Neural progenitor cell (in vitro differentiated cells): Measurements from ENCODE around the gene STX1A. TPM values are rescaled to one million over a fixed set of nuclear protein-coding genes. Genes with fewer than 3 reads are reported as not detected.

Experiments used
- DNase-seq: peaks from one replicate; pipeline ENCODE4 v3.0.0-alpha.2; 2016; ENCODE audit warnings: low spot score
- H2AFZ ChIP-seq: fragments of 200-600 bp; sonication (generic); replicated peaks from 2 replicates; pipeline ENCODE4 v1.6.1; 2016; ENCODE audit warnings: antibody characterized with exemption
- H3F3A ChIP-seq: fragments of 200-600 bp; sonication (generic); 2 replicates; pipeline ENCODE4 v1.6.1; 2016; ENCODE audit warnings: antibody characterized with exemption, low read depth
- H3K27ac ChIP-seq: fragments of 200-600 bp; sonication (generic); 2 replicates; pipeline ENCODE4 v1.5.1; 2016; ENCODE audit warnings: mild to moderate bottlenecking
- H3K27me3 ChIP-seq: fragments of 200-600 bp; sonication (generic); 2 replicates; pipeline ENCODE4 v1.6.1; 2016; ENCODE audit warnings: mild to moderate bottlenecking, moderate library complexity
- H3K36me3 ChIP-seq: fragments of 200-600 bp; sonication (generic); 2 replicates; pipeline ENCODE4 v1.5.1; 2016
- H3K4me1 ChIP-seq: fragments of 200-600 bp; sonication (generic); 2 replicates; pipeline ENCODE4 v1.6.1; 2016; ENCODE audit warnings: mixed run types
- H3K4me2 ChIP-seq: fragments of 200-600 bp; sonication (generic); 2 replicates; pipeline ENCODE4 v1.6.1; 2016
- H3K4me3 ChIP-seq: fragments of 200-600 bp; sonication (generic); 2 replicates; pipeline ENCODE4 v1.5.1; 2016
- H3K79me2 ChIP-seq: fragments of 200-600 bp; sonication (generic); 2 replicates; pipeline ENCODE4 v1.6.1; 2016; ENCODE audit warnings: low read depth
- H3K9ac ChIP-seq: fragments of 200-600 bp; sonication (generic); 2 replicates; pipeline ENCODE4 v1.6.1; 2016
- H3K9me3 ChIP-seq: fragments of 200-600 bp; sonication (generic); 2 replicates; pipeline ENCODE4 v1.5.1; 2016; ENCODE audit warnings: low read depth
- H4K20me1 ChIP-seq: fragments of 200-600 bp; sonication (generic); 2 replicates; pipeline ENCODE4 v1.6.1; 2016; ENCODE audit warnings: low read depth
- H3K27ac Mint-ChIP-seq: 3 replicates; pipeline ENCODE4 v1.8.0; 2021; ENCODE audit warnings: mixed read lengths
- H3K27me3 Mint-ChIP-seq: 2 replicates; pipeline ENCODE4 v1.8.0; 2022; ENCODE audit warnings: low read depth, mild to moderate bottlenecking, inconsistent platforms, moderate library complexity, mixed read lengths; ENCODE audit not compliant: insufficient read depth
- H3K36me3 Mint-ChIP-seq: 3 replicates; pipeline ENCODE4 v1.8.0; 2021; ENCODE audit warnings: mixed read lengths
- H3K4me1 Mint-ChIP-seq: 3 replicates; pipeline ENCODE4 v1.8.0; 2021; ENCODE audit warnings: mixed read lengths
- H3K4me3 Mint-ChIP-seq: 3 replicates; pipeline ENCODE4 v1.8.0; 2021; ENCODE audit warnings: mild to moderate bottlenecking, moderate library complexity, mixed read lengths
- H3K9me3 Mint-ChIP-seq: 3 replicates; pipeline ENCODE4 v1.8.0; 2020; ENCODE audit warnings: mixed read lengths
- EZH2 ChIP-seq: fragments of 200-600 bp; sonication (generic); IDR thresholded peaks from 2 replicates; pipeline ENCODE4 v1.6.1; 2017; ENCODE audit warnings: antibody characterized with exemption, mild to moderate bottlenecking, moderate library complexity
- EZH2phosphoT487 ChIP-seq: fragments of 200-600 bp; sonication (generic); IDR thresholded peaks from 2 replicates; pipeline ENCODE4 v1.6.1; 2017; ENCODE audit warnings: antibody characterized with exemption
- total RNA-seq: library from RNA; depleted of rRNA; stranded (reverse); fragments of >200 nt; gene quantifications from 2 replicates; pipeline ENCODE4 v1.2.3, GENCODE V29; 2015; ENCODE audit warnings: low replicate concordance
- TF ChIP-seq, protein P1 (sequence below): fragments of 200-600 bp; sonication (generic); IDR thresholded peaks from 2 replicates; pipeline ENCODE4 v1.5.1; 2017; ENCODE audit warnings: antibody characterized with exemption, mild to moderate bottlenecking

The STX1A gene
- total RNA-seq, 1 donor from 2014 or later, result 21.9 TPM

DNA sequence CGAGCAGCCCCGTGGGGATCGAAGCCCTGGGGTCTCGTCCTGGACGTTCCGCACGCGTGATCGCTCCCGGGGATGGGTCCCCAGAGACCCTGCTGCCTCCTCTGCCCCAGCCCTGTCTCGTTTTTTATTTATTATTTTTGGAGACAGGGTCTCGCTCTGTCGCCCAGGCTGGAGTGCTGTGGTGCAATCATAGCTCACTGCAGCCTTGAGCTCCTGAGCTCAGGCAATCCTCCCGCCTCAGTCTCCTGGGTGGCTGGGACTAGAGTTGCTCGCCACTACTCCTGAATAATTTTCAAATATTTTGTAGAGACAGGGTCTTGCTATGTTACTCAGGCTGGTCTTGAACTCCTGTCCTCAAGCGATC, 319 bp upstream of the STX1A start:
- peak overlapping the region; percentile 82 for H3K4me3 Mint-ChIP-seq
- H3K27ac ChIP-seq, result no peak overlapping the region
- H3K27me3 Mint-ChIP-seq, result peaks cover 15% of the 10 kb centered on the region
- H2AFZ ChIP-seq, result no peak overlapping the region
- TF ChIP-seq, protein P1, sequence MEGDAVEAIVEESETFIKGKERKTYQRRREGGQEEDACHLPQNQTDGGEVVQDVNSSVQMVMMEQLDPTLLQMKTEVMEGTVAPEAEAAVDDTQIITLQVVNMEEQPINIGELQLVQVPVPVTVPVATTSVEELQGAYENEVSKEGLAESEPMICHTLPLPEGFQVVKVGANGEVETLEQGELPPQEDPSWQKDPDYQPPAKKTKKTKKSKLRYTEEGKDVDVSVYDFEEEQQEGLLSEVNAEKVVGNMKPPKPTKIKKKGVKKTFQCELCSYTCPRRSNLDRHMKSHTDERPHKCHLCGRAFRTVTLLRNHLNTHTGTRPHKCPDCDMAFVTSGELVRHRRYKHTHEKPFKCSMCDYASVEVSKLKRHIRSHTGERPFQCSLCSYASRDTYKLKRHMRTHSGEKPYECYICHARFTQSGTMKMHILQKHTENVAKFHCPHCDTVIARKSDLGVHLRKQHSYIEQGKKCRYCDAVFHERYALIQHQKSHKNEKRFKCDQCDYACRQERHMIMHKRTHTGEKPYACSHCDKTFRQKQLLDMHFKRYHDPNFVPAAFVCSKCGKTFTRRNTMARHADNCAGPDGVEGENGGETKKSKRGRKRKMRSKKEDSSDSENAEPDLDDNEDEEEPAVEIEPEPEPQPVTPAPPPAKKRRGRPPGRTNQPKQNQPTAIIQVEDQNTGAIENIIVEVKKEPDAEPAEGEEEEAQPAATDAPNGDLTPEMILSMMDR, result no peak
- TF ChIP-seq EZH2phosphoT487 (no peak), EZH2 (no peak)
- no peaks in the 10 kb centered on the region for H3F3A ChIP-seq
- H3K9me3 ChIP-seq, result no peaks in the 10 kb centered on the region
- peaks cover 10% of the 10 kb centered on the region for H3K79me2 ChIP-seq
- no peak overlapping the region for H3K27ac Mint-ChIP-seq
- no peaks in the 10 kb centered on the region for H3K36me3 Mint-ChIP-seq
- peaks cover 33% of the 10 kb centered on the region for H3K27me3 ChIP-seq
- no peak overlapping the region for H3K9ac ChIP-seq
- peak overlapping the region; percentile 42 for H3K4me3 ChIP-seq
- peak overlapping the region; percentile 73 for H3K4me2 ChIP-seq
- H3K9me3 Mint-ChIP-seq, result no peaks in the 10 kb centered on the region
- peaks cover 30% of the 10 kb centered on the region for H4K20me1 ChIP-seq
- peaks cover 14% of the 10 kb centered on the region for H3K4me1 Mint-ChIP-seq
- no peaks in the 10 kb centered on the region for H3K36me3 ChIP-seq
- DNase-seq, result no peak
- no peaks in the 10 kb centered on the region for H3K4me1 ChIP-seq

DNA sequence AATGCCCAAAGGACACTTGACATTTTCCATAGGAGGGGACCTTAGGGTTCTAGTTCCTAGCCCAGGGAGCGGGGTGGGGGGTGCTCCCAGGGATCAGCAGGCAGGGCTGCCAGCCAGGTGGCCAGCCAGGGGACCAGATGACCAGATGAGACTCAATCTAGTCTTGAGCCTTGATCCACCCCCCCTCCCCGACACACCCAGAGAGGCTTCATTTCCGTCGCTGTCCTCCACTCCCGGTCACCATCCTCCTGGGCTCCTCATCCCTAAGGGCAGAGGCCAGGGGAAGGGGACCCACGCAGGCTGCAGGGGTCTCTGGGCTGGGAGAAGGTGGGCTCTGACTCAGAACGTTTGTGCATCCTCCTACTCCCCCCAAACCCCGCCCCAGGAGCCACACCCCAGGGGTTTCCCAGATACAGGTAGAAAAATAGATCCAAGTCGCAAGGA, 1.0 kb downstream of the STX1A start:
- Histone ChIP-seq H3K36me3 (no peaks in the 10 kb centered on the region), H2AFZ (no peak overlapping the region), H3K9ac (no peak overlapping the region), H3K9me3 (no peaks in the 10 kb centered on the region), H3K4me1 (no peaks in the 10 kb centered on the region), H4K20me1 (peaks cover 30% of the 10 kb centered on the region), H3F3A (no peaks in the 10 kb centered on the region), H3K4me3 (peak overlapping the region; percentile 79), H3K79me2 (peaks cover 10% of the 10 kb centered on the region), H3K4me2 (peak overlapping the region; percentile 89), H3K27me3 (peaks cover 33% of the 10 kb centered on the region), H3K27ac (no peak overlapping the region)
- Mint-ChIP-seq H3K9me3 (no peaks in the 10 kb centered on the region), H3K4me1 (peaks cover 14% of the 10 kb centered on the region), H3K27me3 (peaks cover 14% of the 10 kb centered on the region), H3K4me3 (peak overlapping the region; percentile 80), H3K36me3 (no peaks in the 10 kb centered on the region), H3K27ac (no peak overlapping the region)
- TF ChIP-seq EZH2 (no peak), EZH2phosphoT487 (no peak)
- TF ChIP-seq, protein P1, result no peak
- no peak for DNase-seq

DNA sequence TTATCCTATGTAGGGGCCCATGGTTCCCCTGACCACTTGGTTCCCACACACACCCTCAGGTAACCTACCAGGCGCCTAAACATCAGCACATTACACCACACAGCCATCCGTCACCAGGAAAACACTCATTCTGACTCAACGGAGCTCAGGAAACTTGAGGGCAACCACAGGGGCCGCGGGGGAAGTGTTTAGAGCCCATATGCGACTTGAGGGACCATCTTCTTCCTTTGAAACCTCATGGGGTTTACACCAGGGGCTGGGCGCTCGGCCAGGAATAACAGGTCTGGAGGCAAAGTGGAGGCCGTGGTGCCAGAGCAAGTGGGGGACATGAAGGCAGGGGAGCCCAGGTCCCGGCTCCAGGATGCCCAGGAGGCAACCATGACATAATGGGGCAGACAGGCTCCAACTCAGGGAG, 1.5 kb downstream of the STX1A start:
- peaks cover 10% of the 10 kb centered on the region for H3K79me2 ChIP-seq
- H3K36me3 ChIP-seq, result no peaks in the 10 kb centered on the region
- H3K27ac Mint-ChIP-seq, result no peak overlapping the region

More for the DNA sequence above, 1.5 kb downstream of the STX1A start:
- Mint-ChIP-seq H3K4me1 (peaks cover 14% of the 10 kb centered on the region), H3K9me3 (no peaks in the 10 kb centered on the region), H3K27me3 (peaks cover 14% of the 10 kb centered on the region), H3K4me3 (peak overlapping the region; percentile 80), H3K36me3 (no peaks in the 10 kb centered on the region)
- H3K4me3 ChIP-seq, result no peak overlapping the region
- no peak overlapping the region for H2AFZ ChIP-seq
- TF ChIP-seq, protein P1, result no peak
- TF ChIP-seq EZH2, result no peak
- TF ChIP-seq EZH2phosphoT487, result no peak
- peak overlapping the region; percentile 89 for H3K4me2 ChIP-seq
- no peaks in the 10 kb centered on the region for H3K9me3 ChIP-seq
- no peak overlapping the region for H3K27ac ChIP-seq
- H3K27me3 ChIP-seq, result peaks cover 33% of the 10 kb centered on the region
- H3F3A ChIP-seq, result no peaks in the 10 kb centered on the region
- H3K9ac ChIP-seq, result no peak overlapping the region
- peaks cover 30% of the 10 kb centered on the region for H4K20me1 ChIP-seq
- DNase-seq, result no peak
- no peaks in the 10 kb centered on the region for H3K4me1 ChIP-seq
